ENCODE measurements around the gene PIP5K1B.

GRCh38 chr9:68974431-68974830 is 269.4 kb downstream of the PIP5K1B start:
- no peak for TF ChIP-seq POLR2A (IDR thresholded peaks at IDR 0.05)
- no peak for TF ChIP-seq CTCF (IDR thresholded peaks at IDR 0.05 in 4 of 5, conservative IDR thresholded peaks at IDR 0.05 in 1 of 5)
